Measurements from ENCODE around the gene PLPPR3.

- TF ChIP-seq ARNT (IDR thresholded peaks at IDR 0.05) (no peak), NFRKB (IDR thresholded peaks at IDR 0.05) (no peak), FOXA1 (IDR thresholded peaks at IDR 0.05) (no peak)
Observed at GRCh38 chr19:870963-871401, 49.2 kb upstream of the PLPPR3 start.
